ENCODE data around the gene VPS13C.
A peak's percentile ranks its signal among the peaks of the same experiment; 100 is the strongest.
"Not testable (repeated sequence)": the region's sequence is repeated elsewhere in the genome, so short reads cannot be mapped to it uniquely, and the experiment has no call there.

VPS13C gene

GRCh38 chr15:62068810-62069167 lies 8.5 kb upstream of the VPS13C start:
- peak; percentile 55 for DNase-seq

DNA sequence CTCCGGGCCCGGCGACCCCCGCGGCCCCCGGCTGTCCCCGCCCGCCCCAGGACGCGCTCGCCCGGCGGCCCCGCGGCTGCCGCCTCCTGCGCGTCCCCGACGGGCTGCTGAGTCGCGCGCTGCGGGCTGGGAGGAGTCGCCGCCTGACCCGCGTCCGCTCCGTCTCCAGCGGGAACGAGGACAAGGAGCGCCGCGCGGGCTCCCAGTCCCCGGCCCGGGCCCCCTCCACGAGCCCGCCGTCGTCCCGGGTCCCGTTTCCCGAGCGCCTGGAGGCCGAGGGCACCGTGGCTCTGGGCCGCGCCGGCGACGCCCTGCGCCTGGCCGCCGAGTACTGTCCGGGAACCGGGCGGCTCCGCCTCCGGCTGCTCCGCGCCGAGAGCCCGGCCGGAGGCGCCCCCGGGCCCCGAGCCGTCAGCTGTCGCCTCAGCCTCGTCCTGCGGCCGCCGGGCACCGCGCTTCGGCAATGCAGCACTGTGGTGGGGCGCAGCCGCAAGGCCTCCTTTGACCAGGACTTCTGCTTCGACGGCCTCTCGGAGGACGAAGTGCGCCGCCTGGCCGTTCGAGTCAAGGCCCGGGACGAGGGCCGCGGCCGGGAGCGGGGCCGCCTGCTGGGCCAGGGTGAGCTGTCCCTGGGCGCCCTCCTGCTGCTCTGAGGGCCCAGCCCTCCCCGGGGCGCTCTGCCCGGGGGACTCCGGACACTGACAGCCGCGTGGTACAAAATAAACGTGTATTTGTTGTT lies 8.0 kb upstream of the VPS13C start:
- peak; percentile 80 for DNase-seq

GRCh38 chr15:62067448-62068044 lies 7.3 kb upstream of the VPS13C start:
- DNase-seq: peak; percentile 86

GRCh38 chr15:62066663-62067447 lies 6.6 kb upstream of the VPS13C start, which contains the start of gene C2CD4A:
Gene C2CD4A (plus strand): TSS chr15:62066977. CDS start chr15:62067614, 637 bp downstream.
- peak; percentile 98 for DNase-seq

DNA sequence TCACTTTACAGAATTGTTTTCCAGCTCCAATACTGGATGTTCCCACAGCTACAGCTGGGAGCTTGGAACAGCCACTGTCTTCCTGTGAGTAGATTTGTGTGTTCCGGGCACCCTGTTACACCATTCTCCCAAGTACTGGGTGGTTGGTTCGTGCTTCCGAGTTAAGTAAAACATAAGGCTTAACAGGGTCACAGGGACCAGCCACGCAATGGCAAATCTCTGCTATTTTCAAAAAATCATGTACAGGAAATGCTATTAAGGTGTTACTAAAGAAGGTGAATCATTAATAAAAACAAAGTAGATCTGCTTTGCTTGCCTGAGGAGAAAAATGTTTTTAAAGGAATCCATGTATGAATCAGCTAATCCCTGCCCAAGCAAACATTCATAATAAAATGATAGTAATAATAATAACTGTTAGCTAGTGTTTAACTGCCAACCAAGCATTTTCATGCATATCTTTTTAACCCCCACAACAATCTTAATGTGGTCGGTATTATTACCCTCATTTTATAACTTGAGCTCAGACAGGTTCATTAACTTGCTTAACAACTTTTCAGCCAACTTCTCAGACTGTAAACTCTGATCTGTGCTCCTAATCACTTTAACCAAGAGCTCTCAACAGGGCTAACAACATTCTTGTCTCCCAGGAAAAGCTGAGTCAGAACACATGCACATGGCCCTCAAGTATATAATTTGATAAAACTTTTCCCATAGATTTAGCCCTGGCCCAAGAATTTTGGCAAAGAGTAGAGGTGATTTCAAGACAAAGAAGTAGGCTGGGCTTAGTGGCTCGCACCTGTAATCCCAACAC lies 3.8 kb upstream of the VPS13C start:
- peak; percentile 17 for DNase-seq

GRCh38 chr15:62060896-62061280 lies 641 bp upstream of the VPS13C start:
- DNase-seq: no peak

DNA sequence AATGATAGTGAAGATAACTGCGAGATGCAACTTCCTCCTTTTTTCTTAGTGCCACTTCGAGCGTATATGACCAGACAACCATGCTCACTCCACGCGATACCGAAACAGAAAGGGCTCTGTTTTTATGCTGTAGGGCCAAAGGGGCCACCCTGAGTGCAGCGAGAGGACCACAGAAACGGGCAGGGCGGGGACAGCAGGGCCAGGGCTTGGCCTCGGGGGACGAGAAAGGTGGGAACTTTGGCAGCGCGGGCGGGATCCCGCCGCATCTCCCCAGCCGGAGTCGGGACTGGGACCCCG lies 483 bp downstream of the VPS13C start:
- peak; percentile 75 for DNase-seq

GRCh38 chr15:62059108-62059815 lies 985 bp downstream of the VPS13C start:
- peak; percentile 40 for DNase-seq

DNA sequence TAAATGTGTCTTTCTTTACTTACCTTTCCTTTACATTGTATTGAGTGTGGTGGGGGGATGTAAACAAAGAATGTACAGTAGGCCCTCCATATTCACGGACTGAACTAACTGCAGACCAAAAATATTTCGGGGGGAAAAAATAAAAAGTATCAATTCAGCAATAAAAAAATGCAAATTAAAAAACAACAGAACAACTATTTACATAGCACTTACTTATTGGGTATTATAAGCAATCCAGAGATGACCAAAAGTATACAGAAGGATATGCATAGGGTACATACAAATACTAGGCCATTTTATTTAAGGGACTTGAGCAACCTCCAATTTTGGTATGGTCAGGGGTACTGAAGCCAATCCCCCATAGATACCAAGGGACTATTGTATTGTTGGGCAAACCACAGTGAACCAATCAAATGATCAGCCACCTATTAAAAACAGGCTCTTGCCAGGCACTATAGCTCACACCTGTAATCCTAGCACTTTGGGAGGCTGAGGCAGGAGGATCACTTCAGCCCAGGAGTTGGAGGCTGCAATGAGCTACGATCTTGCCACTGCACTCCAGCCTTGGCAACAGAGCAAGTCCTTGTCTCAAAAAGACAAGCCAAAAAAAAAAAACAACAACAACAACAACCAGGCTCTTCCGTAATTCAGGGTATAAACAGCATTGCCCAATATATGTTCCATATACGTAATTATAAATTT lies 1.8 kb downstream of the VPS13C start:
- no peak for DNase-seq

GRCh38 chr15:62057341-62057980 lies 2.8 kb downstream of the VPS13C start:
- no peak for DNase-seq

GRCh38 chr15:62054979-62055378 lies 5.3 kb downstream of the VPS13C start:
- no peak for DNase-seq

DNA sequence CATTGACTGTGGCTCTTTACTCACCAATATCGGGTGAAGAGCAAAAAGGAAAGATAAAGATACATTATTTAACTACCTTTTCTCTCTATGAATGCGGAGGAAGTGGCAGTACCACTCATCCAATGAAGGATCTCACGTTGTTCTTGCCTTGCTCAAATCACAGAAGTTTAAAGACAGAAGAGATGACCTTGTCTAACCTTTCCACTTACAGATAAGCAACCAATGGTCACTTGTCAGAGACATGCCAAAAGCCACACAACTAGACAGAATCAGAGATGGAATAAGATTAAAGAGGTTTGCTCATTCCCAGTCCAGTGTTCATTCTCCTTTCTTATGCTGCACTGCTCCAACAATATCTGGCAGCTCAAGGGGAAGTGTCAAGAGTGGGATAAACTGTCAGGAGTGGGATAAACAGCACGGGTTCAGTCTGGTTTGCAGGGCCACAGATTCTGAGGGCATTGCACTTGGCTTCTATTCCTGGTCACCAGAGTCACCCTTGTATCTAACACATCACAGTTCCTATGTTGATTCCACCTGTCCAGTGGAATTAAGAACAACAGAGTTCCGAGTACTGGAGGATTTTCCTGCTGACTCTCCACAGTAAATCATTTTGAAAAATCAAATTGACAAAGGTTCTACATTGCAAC lies 6.7 kb downstream of the VPS13C start:
- DNase-seq: no peak

DNA sequence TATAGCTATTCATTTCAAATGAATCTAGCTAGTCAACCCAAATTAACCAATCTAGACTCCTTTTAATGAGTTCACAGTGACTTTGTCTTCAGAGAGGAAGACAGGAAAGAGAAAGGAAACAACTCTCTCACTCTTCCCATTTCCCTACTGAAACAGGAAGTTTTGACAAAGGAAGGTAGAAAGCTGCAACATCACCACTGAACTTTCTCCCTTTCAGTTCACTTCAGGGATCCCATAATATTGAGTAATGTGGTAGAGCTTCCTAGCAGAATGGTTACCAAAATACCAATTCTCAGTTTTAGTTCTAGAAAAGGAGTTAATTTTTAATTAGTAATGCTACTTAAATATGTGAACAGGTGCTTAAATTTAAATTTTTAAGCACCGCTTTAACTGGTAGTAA lies 7.5 kb downstream of the VPS13C start:
- peak; percentile 8 for DNase-seq

GRCh38 chr15:62051166-62051565 lies 9.1 kb downstream of the VPS13C start:
- DNase-seq: no peak

DNA sequence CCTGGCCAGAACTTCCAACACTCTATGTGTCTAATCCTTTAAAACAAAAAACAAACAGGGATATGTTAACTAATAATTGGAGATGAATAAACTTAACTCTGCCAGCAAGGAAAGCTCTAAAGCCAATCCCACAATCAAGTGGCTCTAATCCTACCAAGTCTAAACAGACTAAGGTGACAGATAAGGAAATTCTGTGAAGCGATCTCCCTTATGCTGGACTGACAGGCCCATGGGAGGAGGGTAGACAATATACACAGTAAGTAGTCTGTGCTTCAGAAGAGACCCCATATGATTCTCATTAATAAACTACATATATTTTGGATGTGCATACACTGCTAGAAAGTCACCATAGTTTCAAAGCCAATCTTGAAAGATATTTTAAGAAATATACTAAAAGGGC lies 10.1 kb downstream of the VPS13C start:
- no peak for DNase-seq

DNA sequence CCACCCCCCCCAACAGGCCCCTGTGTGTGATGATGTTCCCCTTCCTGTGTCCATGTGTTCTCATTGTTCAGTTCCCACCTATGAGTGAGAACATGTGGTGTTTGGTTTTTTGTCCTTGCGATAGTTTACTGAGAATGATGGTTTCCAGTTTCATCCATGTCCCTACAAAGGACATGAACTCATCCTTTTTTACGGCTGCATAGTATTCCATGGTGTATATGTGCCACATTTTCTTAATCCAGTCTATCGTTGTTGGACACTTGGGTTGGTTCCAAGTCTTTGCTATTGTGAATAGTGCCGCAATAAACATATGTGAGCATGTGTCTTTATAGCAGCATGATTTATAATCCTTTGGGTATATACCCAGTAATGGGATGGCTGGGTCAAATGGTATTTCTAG lies 12.0 kb downstream of the VPS13C start:
- not testable (repeated sequence) for DNase-seq

DNA sequence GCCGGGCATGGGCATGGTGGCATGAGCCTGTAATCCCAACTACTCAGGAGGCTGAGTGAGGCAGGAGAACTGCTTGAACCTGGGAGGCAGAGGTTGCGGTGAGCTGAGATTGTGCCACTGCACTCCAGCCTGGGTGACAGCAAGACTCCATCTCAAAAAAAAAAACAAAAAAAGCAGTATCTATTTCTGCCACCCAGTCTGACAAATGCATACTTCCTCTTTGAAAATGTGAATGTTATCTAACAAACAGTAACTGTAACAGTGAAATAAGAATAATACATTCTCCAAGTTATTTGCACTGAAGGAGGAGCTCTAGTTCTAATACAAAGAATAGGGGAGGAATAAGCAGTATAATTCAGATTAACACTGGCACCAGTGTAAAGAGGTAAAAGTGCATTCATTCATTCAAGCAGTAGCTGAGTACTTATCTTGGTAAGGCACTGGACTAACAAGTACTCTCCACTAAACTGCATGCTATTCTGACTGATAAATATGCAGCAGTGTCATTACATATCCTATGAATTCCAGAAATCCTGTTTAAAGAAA lies 12.9 kb downstream of the VPS13C start:
- no peak for DNase-seq

DNA sequence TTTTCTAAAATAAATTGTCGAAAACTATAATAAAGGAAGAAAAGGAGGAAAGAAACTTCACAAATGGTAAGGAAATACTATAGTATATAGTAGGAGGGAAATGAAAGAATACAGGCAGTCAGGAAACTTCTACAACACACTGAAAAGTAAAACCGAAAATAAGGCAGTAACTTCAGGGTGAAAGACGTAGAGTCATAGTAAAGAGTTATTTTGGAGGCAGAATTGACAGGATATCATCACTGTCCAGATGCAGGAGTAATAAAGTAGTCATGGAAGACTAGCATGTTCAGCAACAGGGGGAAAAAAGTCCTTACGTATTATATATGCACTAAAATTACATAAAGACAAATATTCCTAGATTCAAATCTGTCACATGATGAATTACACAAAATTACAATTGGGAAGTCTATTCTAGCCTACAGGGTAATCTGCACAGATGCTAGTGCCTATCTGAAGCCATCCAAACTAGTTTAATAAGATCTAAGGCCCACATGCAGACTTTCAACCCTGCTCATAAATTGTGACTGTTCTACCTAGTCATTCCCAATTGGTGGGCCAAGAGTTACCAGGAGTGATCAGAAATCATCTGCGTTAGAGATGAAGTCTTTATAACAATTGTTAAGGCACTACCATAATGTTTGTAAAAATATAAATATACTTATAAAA lies 14.0 kb downstream of the VPS13C start:
- DNase-seq: no peak

DNA sequence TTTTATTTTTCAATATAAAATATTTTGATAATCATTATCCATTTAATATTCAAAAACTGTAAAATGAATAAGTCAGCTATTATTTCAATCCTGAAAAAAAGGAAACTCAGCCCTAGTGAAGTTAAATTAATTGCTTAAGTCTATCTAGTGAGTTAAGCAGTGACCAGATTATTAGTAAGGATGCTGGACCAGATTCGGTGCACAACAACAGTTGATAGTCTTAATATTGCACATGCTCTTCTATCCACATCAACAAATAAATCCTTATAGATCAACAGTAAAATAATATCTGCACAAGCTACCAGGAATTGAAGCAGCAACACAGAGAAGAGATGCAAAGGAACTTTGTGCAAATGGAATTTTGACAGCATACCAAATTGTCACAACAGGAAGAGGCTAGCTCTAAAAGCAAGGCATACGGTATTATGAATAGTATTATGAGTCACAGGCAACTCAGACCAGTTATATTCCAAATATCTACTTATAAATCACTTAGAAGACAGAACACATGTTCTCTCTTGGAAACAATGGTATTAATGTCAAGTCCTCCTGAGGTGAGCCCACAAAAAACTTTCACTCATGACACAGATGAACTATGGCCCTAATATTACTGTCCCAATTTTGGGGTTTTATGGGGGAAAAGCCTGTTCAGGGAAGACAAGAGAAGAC lies 24.9 kb downstream of the VPS13C start:
- no peak for DNase-seq
